Trophoblast cell (in vitro differentiated cells and primary cell): ENCODE measurements around the gene CMA1.
A peak's percentile ranks its signal among the peaks of the same experiment; 100 is the strongest.
"Not testable (repeated sequence)": the region's sequence is repeated elsewhere in the genome, so short reads cannot be mapped to it uniquely, and the experiment has no call there.

Experiments used
- DNase-seq, 2 donors: peaks; one replicate each; pipeline ENCODE4 v3.0.0-alpha.2; 2016
- H2AFZ ChIP-seq: 2 replicates; pipeline ENCODE4 v1.6.1; 2013; ENCODE audit warnings: low read length, moderate library complexity, mild to moderate bottlenecking; ENCODE audit not compliant: insufficient read depth, poor library complexity
- H2AK5ac ChIP-seq: 2 replicates; pipeline ENCODE4 v1.6.1; 2013; ENCODE audit warnings: mild to moderate bottlenecking, low read length
- H2BK120ac ChIP-seq: 2 replicates; pipeline ENCODE4 v1.6.1; 2013; ENCODE audit warnings: low read length, mild to moderate bottlenecking, moderate library complexity; ENCODE audit not compliant: insufficient read depth, poor library complexity
- H2BK12ac ChIP-seq: 2 replicates; pipeline ENCODE4 v1.6.1; 2013; ENCODE audit warnings: mild to moderate bottlenecking, low read length, moderate library complexity
- H2BK5ac ChIP-seq: 2 replicates; pipeline ENCODE4 v1.6.1; 2013; ENCODE audit warnings: low read length, low read depth, moderate library complexity, mild to moderate bottlenecking; ENCODE audit not compliant: poor library complexity
- H3K14ac ChIP-seq: 2 replicates; pipeline ENCODE4 v1.6.1; 2013; ENCODE audit warnings: mild to moderate bottlenecking, low read length
- H3K18ac ChIP-seq: 2 replicates; pipeline ENCODE4 v1.6.1; 2013; ENCODE audit warnings: mild to moderate bottlenecking, low read length
- H3K23ac ChIP-seq: 2 replicates; pipeline ENCODE4 v1.6.1; 2013; ENCODE audit warnings: low read length
- H3K27ac ChIP-seq: 2 replicates; pipeline ENCODE4 v1.5.1; 2013; ENCODE audit warnings: low read depth, mild to moderate bottlenecking, inconsistent platforms, low read length, moderate library complexity
- H3K27me3 ChIP-seq: 2 replicates; pipeline ENCODE4 v1.6.1; 2013; ENCODE audit warnings: inconsistent platforms, mild to moderate bottlenecking, low read length, moderate library complexity; ENCODE audit not compliant: insufficient read depth
- H3K36me3 ChIP-seq, 2 experiments: 1 replicate in 1 of 2; 2 replicates in 1 of 2; pipeline ENCODE4 v1.6.1; 2013; ENCODE audit warnings: low read length in 2 of 2, mild to moderate bottlenecking in 2 of 2, moderate library complexity in 1 of 2; ENCODE audit not compliant: insufficient read depth in 2 of 2, control insufficient read depth in 1 of 2
- H3K4ac ChIP-seq: 2 replicates; pipeline ENCODE4 v1.6.1; 2013; ENCODE audit warnings: low read depth, mild to moderate bottlenecking, low read length, moderate library complexity
- H3K4me1 ChIP-seq, 2 experiments: 1 replicate in 1 of 2; 2 replicates in 1 of 2; pipeline ENCODE4 v1.6.1; 2013; ENCODE audit warnings: low read length in 2 of 2, mild to moderate bottlenecking in 2 of 2, moderate library complexity in 1 of 2; ENCODE audit not compliant: insufficient read depth in 2 of 2, control insufficient read depth in 1 of 2
- H3K4me2 ChIP-seq: 2 replicates; pipeline ENCODE4 v1.6.1; 2013; ENCODE audit warnings: inconsistent platforms, mild to moderate bottlenecking, low read length, moderate library complexity
- H3K4me3 ChIP-seq: 2 replicates; pipeline ENCODE4 v1.5.1; 2013; ENCODE audit warnings: mild to moderate bottlenecking, low read depth, low read length, inconsistent platforms
- H3K79me1 ChIP-seq: one replicate; pipeline ENCODE4 v1.6.1; 2013; ENCODE audit warnings: low read length
- H3K79me2 ChIP-seq: 2 replicates; pipeline ENCODE4 v1.6.1; 2013; ENCODE audit warnings: low read length, mild to moderate bottlenecking; ENCODE audit not compliant: control insufficient read depth, insufficient read depth, poor library complexity
- H3K9ac ChIP-seq: 2 replicates; pipeline ENCODE4 v1.6.1; 2013; ENCODE audit warnings: mild to moderate bottlenecking, low read length
- H3K9me3 ChIP-seq: 2 replicates; pipeline ENCODE4 v1.6.1; 2013; ENCODE audit warnings: low read depth, mild to moderate bottlenecking, control low read depth, inconsistent platforms, low read length; ENCODE audit not compliant: insufficient read depth
- H4K12ac ChIP-seq: 2 replicates; pipeline ENCODE4 v1.6.1; 2013; ENCODE audit warnings: low read depth, mild to moderate bottlenecking, low read length, moderate library complexity
- H4K8ac ChIP-seq: 2 replicates; pipeline ENCODE4 v1.6.1; 2013; ENCODE audit warnings: low read depth, mild to moderate bottlenecking, low read length, moderate library complexity
- H4K91ac ChIP-seq: one replicate; pipeline ENCODE4 v1.6.1; 2013; ENCODE audit warnings: low read depth, mild to moderate bottlenecking, low read length, moderate library complexity
- WGBS: extraction: QIAGEN DNeasy Blood & Tissue Kit; methylation state at CpG from one replicate; pipeline ENCODE4 v1.1.7; 2013; ENCODE audit warnings: missing lambda C conversion rate; ENCODE audit not compliant: insufficient read length, insufficient coverage; ENCODE audit errors: extremely low coverage; 5-methylcytosine and 5-hydroxymethylcytosine counted together

CMA1 gene

GRCh38 chr14:24491586-24492408 is 16.3 kb downstream of the CMA1 start:
- not testable (repeated sequence) for H2AK5ac ChIP-seq, H4K91ac ChIP-seq, H3K79me1 ChIP-seq, H3K4ac ChIP-seq, H3K27me3 ChIP-seq, H2AFZ ChIP-seq, H2BK120ac ChIP-seq, H3K4me2 ChIP-seq, H2BK5ac ChIP-seq, H3K9ac ChIP-seq, H4K12ac ChIP-seq, H3K18ac ChIP-seq, H3K14ac ChIP-seq, H3K79me2 ChIP-seq, H3K27ac ChIP-seq, H3K36me3 ChIP-seq, H4K8ac ChIP-seq, DNase-seq, H3K4me1 ChIP-seq, H3K23ac ChIP-seq, H3K4me3 ChIP-seq, H2BK12ac ChIP-seq
- H3K9me3 ChIP-seq, result peaks cover 11% of the 10 kb centered on the region
- no CpG with 5 or more reads among the region's 19 CpGs for WGBS

GRCh38 chr14:24483604-24484252 is 24.3 kb downstream of the CMA1 start:
- H3K9me3 ChIP-seq, result no peaks in the 10 kb centered on the region
- WGBS, result no CpG with 5 or more reads among the region's 4 CpGs
- H3K18ac ChIP-seq, result no peak overlapping the region

GRCh38 chr14:24482699-24483303 is 25.3 kb downstream of the CMA1 start:
- H3K4me2 ChIP-seq, H2AK5ac ChIP-seq, H2BK5ac ChIP-seq, H3K79me2 ChIP-seq, H3K4me3 ChIP-seq, H3K36me3 ChIP-seq, H4K12ac ChIP-seq, H3K9ac ChIP-seq, H3K4me1 ChIP-seq, H3K27me3 ChIP-seq, H3K14ac ChIP-seq, H3K27ac ChIP-seq, H3K9me3 ChIP-seq, H4K8ac ChIP-seq, H3K18ac ChIP-seq, H2AFZ ChIP-seq, H3K4ac ChIP-seq, H3K79me1 ChIP-seq, H4K91ac ChIP-seq, DNase-seq, H2BK120ac ChIP-seq, H2BK12ac ChIP-seq, H3K23ac ChIP-seq: not testable (repeated sequence)
- no CpG with 5 or more reads among the region's 2 CpGs for WGBS

More at GRCh38 chr14:24483604-24484252, 24.3 kb downstream of the CMA1 start:
- H2BK12ac ChIP-seq, result no peak overlapping the region
- H3K4me2 ChIP-seq, result no peak overlapping the region
- H2BK120ac ChIP-seq, result no peak overlapping the region
- DNase-seq, result peak; percentile 8 to 11
- no peak overlapping the region for H3K4ac ChIP-seq
- no peak overlapping the region for H4K12ac ChIP-seq
- no peak overlapping the region for H3K27ac ChIP-seq
- no peak overlapping the region for H3K14ac ChIP-seq
- H4K8ac ChIP-seq, result no peak overlapping the region
- no peak overlapping the region for H3K9ac ChIP-seq
- H4K91ac ChIP-seq, result no peak overlapping the region
- no peak overlapping the region for H2AFZ ChIP-seq
- no peaks in the 10 kb centered on the region for H3K79me2 ChIP-seq
- no peak overlapping the region for H3K4me3 ChIP-seq
- no peak overlapping the region for H2BK5ac ChIP-seq
- H3K36me3 ChIP-seq, result no peaks in the 10 kb centered on the region
- no peak overlapping the region for H2AK5ac ChIP-seq
- H3K23ac ChIP-seq, result no peak overlapping the region
- no peaks in the 10 kb centered on the region for H3K79me1 ChIP-seq
- no peaks in the 10 kb centered on the region for H3K27me3 ChIP-seq
- H3K4me1 ChIP-seq, result peaks cover 0 to 2% of the 10 kb centered on the region in 2 experiments

- Histone ChIP-seq H3K4me2 (no peak overlapping the region), H3K4me3 (no peak overlapping the region), H4K91ac (no peak overlapping the region), H2BK120ac (no peak overlapping the region), H2BK5ac (no peak overlapping the region), H3K18ac (no peak overlapping the region), H3K9ac (no peak overlapping the region), H3K4me1 (peaks cover 0 to 2% of the 10 kb centered on the region in 2 experiments), H3K36me3 (no peaks in the 10 kb centered on the region), H2AK5ac (no peak overlapping the region), H4K12ac (no peak overlapping the region), H2BK12ac (no peak overlapping the region), H3K4ac (no peak overlapping the region), H3K27me3 (no peaks in the 10 kb centered on the region), H3K9me3 (no peaks in the 10 kb centered on the region), H3K23ac (no peak overlapping the region), H4K8ac (no peak overlapping the region), H3K14ac (no peak overlapping the region), H2AFZ (no peak overlapping the region), H3K79me1 (no peaks in the 10 kb centered on the region), H3K27ac (no peak overlapping the region), H3K79me2 (no peaks in the 10 kb centered on the region)
- no CpG with 5 or more reads among the region's 23 CpGs for WGBS
- DNase-seq, result peak in 1 of 2 donors; percentile 8
These were observed 26.3 kb downstream of the CMA1 start for GRCh38 chr14:24481622-24482324.
